Loucy (cell line): ENCODE data around the gene CAMSAP3.

Experiments
- H2AFZ ChIP-seq: fragments of 200-600 bp; sonication (generic); 2 replicates; pipeline ENCODE4 v1.6.0; 2016; ENCODE audit warnings: antibody characterized with exemption, mild to moderate bottlenecking, low read length, moderate library complexity
- H3F3A ChIP-seq: fragments of 200-600 bp; 2 replicates; pipeline ENCODE4 v1.6.0; 2016; ENCODE audit warnings: antibody characterized with exemption, low read depth, mild to moderate bottlenecking
- H3K27me3 ChIP-seq: fragments of 200-600 bp; sonication (generic); 2 replicates; pipeline ENCODE4 v1.6.1; 2014; ENCODE audit warnings: low read length, mild to moderate bottlenecking; ENCODE audit not compliant: insufficient read depth, poor library complexity, severe bottlenecking
- H3K36me3 ChIP-seq: fragments of 200-600 bp; sonication (generic); 2 replicates; pipeline ENCODE4 v1.6.1; 2016; ENCODE audit warnings: low read length; ENCODE audit not compliant: insufficient read depth
- H3K4me1 ChIP-seq: fragments of 200-600 bp; sonication (generic); 2 replicates; pipeline ENCODE4 v1.5.1; 2014; ENCODE audit warnings: low read length, mild to moderate bottlenecking; ENCODE audit not compliant: insufficient read depth, poor library complexity, severe bottlenecking
- H3K4me2 ChIP-seq: fragments of 200-600 bp; sonication (generic); 2 replicates; pipeline ENCODE4 v1.6.0; 2014; ENCODE audit warnings: antibody characterized with exemption, low read length, low read depth, mild to moderate bottlenecking; ENCODE audit not compliant: poor library complexity, severe bottlenecking
- H3K4me3 ChIP-seq: fragments of 200-600 bp; sonication (generic); 2 replicates; pipeline ENCODE4 v1.5.1; 2014; ENCODE audit warnings: low read length, mild to moderate bottlenecking, mixed read lengths; ENCODE audit not compliant: poor library complexity, severe bottlenecking
- H3K79me2 ChIP-seq: fragments of 200-600 bp; sonication (generic); 2 replicates; pipeline ENCODE4 v1.6.1; 2014; ENCODE audit warnings: low read length; ENCODE audit not compliant: insufficient read depth
- H3K9ac ChIP-seq: fragments of 200-600 bp; sonication (generic); 2 replicates; pipeline ENCODE4 v1.6.0; 2014; ENCODE audit warnings: mild to moderate bottlenecking, low read depth, low read length, moderate library complexity; ENCODE audit not compliant: poor library complexity, severe bottlenecking
- H3K9me2 ChIP-seq: fragments of 200-600 bp; sonication (generic); replicated peaks from 2 replicates; pipeline ENCODE4 v1.6.1; 2016; ENCODE audit warnings: low read depth, low read length, mixed read lengths
- H3K9me3 ChIP-seq: fragments of 200-600 bp; sonication (generic); 2 replicates; pipeline ENCODE4 v1.6.1; 2014; ENCODE audit warnings: mild to moderate bottlenecking, antibody characterized with exemption, low read length, low read depth; ENCODE audit not compliant: insufficient read depth
- H4K20me1 ChIP-seq: fragments of 200-600 bp; sonication (generic); 2 replicates; pipeline ENCODE4 v1.6.0; 2014; ENCODE audit warnings: antibody characterized with exemption, low read length, mild to moderate bottlenecking; ENCODE audit not compliant: insufficient read depth, poor library complexity, severe bottlenecking
- EZH2phosphoT487 ChIP-seq: fragments of 200-600 bp; IDR thresholded peaks from 2 replicates; pipeline ENCODE4 v1.6.1; 2018; ENCODE audit warnings: antibody characterized with exemption, mild to moderate bottlenecking, moderate library complexity, borderline replicate concordance
- TF ChIP-seq, protein P1 (sequence below): fragments of 200-600 bp; sonication (generic); conservative IDR thresholded peaks from 2 replicates; pipeline ENCODE4 v1.5.1; 2014; ENCODE audit warnings: mild to moderate bottlenecking, antibody characterized with exemption, low read length

Gene CAMSAP3

DNA sequence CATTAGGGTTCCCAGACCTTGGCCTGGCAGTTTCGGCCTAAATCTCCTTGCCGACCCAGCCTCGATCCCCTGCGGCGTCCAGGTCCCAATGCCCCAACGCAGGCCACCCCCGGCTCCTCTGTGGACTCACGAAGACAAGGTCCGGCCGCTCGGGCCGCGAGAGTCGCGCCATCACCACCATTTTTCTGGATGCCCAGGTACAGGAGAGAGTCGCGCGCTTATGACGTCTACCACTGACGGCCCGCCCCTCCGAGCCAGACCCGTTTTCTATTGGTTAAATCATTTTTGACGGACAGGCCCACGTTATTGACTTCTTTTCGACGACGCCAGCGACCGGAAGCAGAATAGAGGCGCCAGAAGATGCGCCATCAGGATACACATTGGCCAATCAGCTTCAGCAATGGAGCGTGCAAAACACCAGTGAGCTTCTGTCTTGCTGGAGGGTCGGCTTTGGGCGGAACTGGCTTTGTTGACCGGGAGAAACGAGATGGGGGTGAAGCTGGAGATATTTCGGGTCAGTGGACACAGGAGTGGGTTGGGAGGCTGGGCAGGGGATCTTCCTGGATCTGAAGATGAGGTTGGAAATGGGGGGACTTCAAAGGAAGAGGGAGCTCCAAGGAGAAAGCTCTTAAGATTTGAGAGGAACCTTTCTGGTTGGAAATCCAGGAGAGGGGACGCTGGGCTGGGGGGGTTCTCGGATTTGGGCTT, 33.8 kb downstream of the CAMSAP3 start, which contains the start of the genes PET100 and XAB2:
Gene PET100, plus strand, starts transcription at position 447 of the 708 bp plus-strand sequence. Its CDS starts 41 bp downstream, at position 488.
Gene XAB2, minus strand, starts transcription at position 199 of the 708 bp plus-strand sequence. Its CDS starts 18 bp downstream, at position 181.
- Histone ChIP-seq H3K79me2 (peaks cover 62% of the 10 kb centered on the region), H3K9me2 (no peaks in the 10 kb centered on the region), H3K9ac (peak within 1 kb of the TSS; percentile 92), H4K20me1 (peaks cover 19% of the 10 kb centered on the region), H3K4me3 (peak within 1 kb of the TSS; percentile 92), H3K27me3 (no peaks in the 10 kb centered on the region), H2AFZ (peak within 1 kb of the TSS; percentile 71), H3K4me1 (peaks cover 9% of the 10 kb centered on the region), H3K9me3 (no peaks in the 10 kb centered on the region), H3K4me2 (peak within 1 kb of the TSS; percentile 100), H3F3A (no peaks in the 10 kb centered on the region), H3K36me3 (peaks cover 3% of the 10 kb centered on the region; the same call in 1 of the 2 replicates)
- TF ChIP-seq, protein P1, sequence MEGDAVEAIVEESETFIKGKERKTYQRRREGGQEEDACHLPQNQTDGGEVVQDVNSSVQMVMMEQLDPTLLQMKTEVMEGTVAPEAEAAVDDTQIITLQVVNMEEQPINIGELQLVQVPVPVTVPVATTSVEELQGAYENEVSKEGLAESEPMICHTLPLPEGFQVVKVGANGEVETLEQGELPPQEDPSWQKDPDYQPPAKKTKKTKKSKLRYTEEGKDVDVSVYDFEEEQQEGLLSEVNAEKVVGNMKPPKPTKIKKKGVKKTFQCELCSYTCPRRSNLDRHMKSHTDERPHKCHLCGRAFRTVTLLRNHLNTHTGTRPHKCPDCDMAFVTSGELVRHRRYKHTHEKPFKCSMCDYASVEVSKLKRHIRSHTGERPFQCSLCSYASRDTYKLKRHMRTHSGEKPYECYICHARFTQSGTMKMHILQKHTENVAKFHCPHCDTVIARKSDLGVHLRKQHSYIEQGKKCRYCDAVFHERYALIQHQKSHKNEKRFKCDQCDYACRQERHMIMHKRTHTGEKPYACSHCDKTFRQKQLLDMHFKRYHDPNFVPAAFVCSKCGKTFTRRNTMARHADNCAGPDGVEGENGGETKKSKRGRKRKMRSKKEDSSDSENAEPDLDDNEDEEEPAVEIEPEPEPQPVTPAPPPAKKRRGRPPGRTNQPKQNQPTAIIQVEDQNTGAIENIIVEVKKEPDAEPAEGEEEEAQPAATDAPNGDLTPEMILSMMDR = no peak
- TF ChIP-seq EZH2phosphoT487 = no peak

DNA sequence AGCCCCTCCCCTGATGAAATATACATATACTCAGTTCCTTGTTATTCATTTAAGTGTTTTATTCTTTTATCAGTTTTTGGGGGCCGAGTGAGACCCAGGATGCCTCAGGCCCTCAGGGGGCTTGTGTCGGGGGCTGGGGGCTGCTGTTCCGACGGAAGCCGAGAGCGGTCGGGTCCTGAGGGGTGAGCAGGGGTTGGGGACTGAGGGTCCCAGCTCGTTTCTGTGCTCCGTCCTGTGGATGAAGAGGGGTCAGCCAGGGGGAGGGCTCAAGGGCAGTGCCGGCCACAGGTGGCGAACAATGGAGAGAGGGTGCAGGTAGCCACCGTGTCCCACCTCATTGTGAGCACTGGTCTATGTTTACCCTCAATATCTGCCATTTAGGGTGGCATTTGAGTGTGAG, 35.9 kb downstream of the CAMSAP3 start:
- H3K4me2 ChIP-seq = peak overlapping the region; percentile 100
- no peak for TF ChIP-seq EZH2phosphoT487
- TF ChIP-seq, protein P1 = no peak
- H3K79me2 ChIP-seq = peaks cover 55% of the 10 kb centered on the region
- H2AFZ ChIP-seq = no peak overlapping the region
- no peaks in the 10 kb centered on the region for H3F3A ChIP-seq
- H3K4me1 ChIP-seq = peaks cover 9% of the 10 kb centered on the region
- H3K9me3 ChIP-seq = no peaks in the 10 kb centered on the region
- no peak overlapping the region for H3K9ac ChIP-seq
- H3K4me3 ChIP-seq = no peak overlapping the region
- no peaks in the 10 kb centered on the region for H3K9me2 ChIP-seq
- H3K36me3 ChIP-seq = no peaks in the 10 kb centered on the region
- peaks cover 16% of the 10 kb centered on the region for H4K20me1 ChIP-seq
- H3K27me3 ChIP-seq = no peaks in the 10 kb centered on the region

DNA sequence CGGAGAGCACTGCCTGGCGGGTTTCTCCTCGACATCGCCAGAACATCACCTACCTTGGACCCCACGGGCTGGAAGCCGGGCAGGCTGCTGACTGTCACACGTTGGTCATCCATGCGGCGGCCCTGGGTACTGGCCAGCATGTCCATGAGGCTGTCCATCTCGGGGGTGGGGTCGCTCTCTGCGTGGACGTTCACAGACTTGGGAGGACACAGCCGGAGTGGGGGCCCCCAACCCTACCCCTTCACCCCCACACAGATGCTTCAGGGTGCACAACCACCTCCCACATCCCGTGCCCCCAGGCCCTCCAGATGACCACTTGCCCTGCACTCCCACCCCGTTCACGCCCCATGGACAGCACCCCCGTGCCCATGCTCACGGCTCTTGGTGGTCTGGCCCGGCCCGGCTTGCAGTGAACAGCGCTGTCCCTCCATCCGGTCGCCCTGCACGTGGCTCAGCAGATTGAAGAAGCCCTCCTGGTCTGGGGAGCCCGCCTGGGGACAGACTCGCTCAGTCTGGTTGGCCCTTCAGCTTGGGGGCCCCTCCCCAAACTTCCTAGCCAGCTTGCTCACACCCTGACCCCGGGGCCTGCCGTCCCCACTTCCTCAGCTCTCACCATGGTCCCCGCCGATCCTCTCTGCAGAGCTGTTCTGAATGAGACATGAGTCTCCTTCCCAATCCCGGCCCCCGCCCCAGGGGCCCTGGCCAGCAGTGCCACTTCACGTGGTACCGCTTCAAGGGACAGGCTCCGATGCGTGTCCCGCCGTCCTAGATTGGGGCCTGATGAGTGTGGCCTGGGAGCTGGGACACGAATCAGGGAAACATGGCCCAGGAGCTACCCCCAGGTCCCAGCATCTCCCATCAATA, 36.9 kb downstream of the CAMSAP3 start:
- Histone ChIP-seq H3K9me3 (no peaks in the 10 kb centered on the region), H3K4me1 (peaks cover 9% of the 10 kb centered on the region), H3K4me2 (no peak overlapping the region), H3F3A (no peaks in the 10 kb centered on the region), H3K9me2 (no peaks in the 10 kb centered on the region), H3K36me3 (no peaks in the 10 kb centered on the region), H2AFZ (no peak overlapping the region), H3K27me3 (no peaks in the 10 kb centered on the region), H4K20me1 (peaks cover 16% of the 10 kb centered on the region), H3K4me3 (no peak overlapping the region), H3K9ac (no peak overlapping the region), H3K79me2 (peaks cover 45% of the 10 kb centered on the region)
- TF ChIP-seq, protein P1 = no peak
- no peak for TF ChIP-seq EZH2phosphoT487
